NOMO-1 treated with DMSO at 0.1 percent for 48 hours (cell line): ENCODE data around the gene AAMP.

Experiments used
- DNase-seq: peaks from one replicate; lab custom pipeline; 2025; ENCODE audit not compliant: unreplicated experiment; lab: John Stamatoyannopoulos, UW

Gene AAMP

GRCh38 chr2:218294430-218295022, 24.6 kb upstream of the AAMP start:
- DNase-seq, result no peak

- DNase-seq, result no peak
These were observed 23.9 kb upstream of the AAMP start for GRCh38 chr2:218293715-218294429.

GRCh38 chr2:218292048-218293014, 22.4 kb upstream of the AAMP start, which contains the start of gene TMBIM1:
Gene TMBIM1, minus strand, starts transcription at chr2:218292503. Its CDS starts 10,362 bp downstream, at chr2:218282141.
- peak; percentile 72 for DNase-seq

- peak; percentile 26 for DNase-seq
These were observed 21.5 kb upstream of the AAMP start for GRCh38 chr2:218291318-218292047.

GRCh38 chr2:218290316-218291261, 20.7 kb upstream of the AAMP start:
- DNase-seq, result peak; percentile 60

- DNase-seq, result no peak
These were observed 19.8 kb upstream of the AAMP start for GRCh38 chr2:218289639-218290315.

- peak; percentile 87 for DNase-seq
These were observed 16.9 kb upstream of the AAMP start for GRCh38 chr2:218286570-218287459.

- no peak for DNase-seq
These were observed 15.7 kb upstream of the AAMP start for GRCh38 chr2:218285604-218286003.

- DNase-seq, result no peak
These were observed 14.3 kb upstream of the AAMP start for GRCh38 chr2:218284106-218284811.

- no peak for DNase-seq
These were observed 12.4 kb upstream of the AAMP start for GRCh38 chr2:218282173-218282991.

- DNase-seq, result no peak
These were observed 11.5 kb upstream of the AAMP start for GRCh38 chr2:218281449-218281848.

GRCh38 chr2:218280260-218280870, 10.4 kb upstream of the AAMP start:
- DNase-seq, result no peak

GRCh38 chr2:218278531-218279360, 8.8 kb upstream of the AAMP start:
- no peak for DNase-seq

GRCh38 chr2:218277921-218278320, 8.0 kb upstream of the AAMP start:
- no peak for DNase-seq

- no peak for DNase-seq
These were observed 7.2 kb upstream of the AAMP start for GRCh38 chr2:218276986-218277755.
